Ishikawa (cell line): ENCODE measurements around the gene SMPDL3B.

ENCODE experiments used
- CEBPB ChIP-seq: IDR thresholded peaks from 2 replicates; pipeline ENCODE4 v1.6.1; 2012
- CREB1 ChIP-seq: IDR thresholded peaks from 2 replicates; pipeline ENCODE4 v1.6.1; 2012; ENCODE audit warnings: low read depth
- EGR1 ChIP-seq: IDR thresholded peaks from 2 replicates; pipeline ENCODE4 v1.6.1; 2012
- EP300 ChIP-seq: IDR thresholded peaks from 2 replicates; pipeline ENCODE4 v1.6.1; 2012; ENCODE audit warnings: borderline replicate concordance
- FOXM1 ChIP-seq: IDR thresholded peaks from 2 replicates; pipeline ENCODE4 v1.6.1; 2012; ENCODE audit warnings: low read depth, borderline replicate concordance
- MAX ChIP-seq: IDR thresholded peaks from 2 replicates; pipeline ENCODE4 v1.6.1; 2012
- NFIC ChIP-seq: IDR thresholded peaks from 2 replicates; pipeline ENCODE4 v1.6.1; 2012
- RAD21 ChIP-seq: IDR thresholded peaks from 2 replicates; pipeline ENCODE4 v1.6.1; 2012; ENCODE audit warnings: low read depth
- TAF1 ChIP-seq: IDR thresholded peaks from 2 replicates; pipeline ENCODE4 v1.6.1; 2012; ENCODE audit warnings: low read depth, mild to moderate bottlenecking
- TCF12 ChIP-seq: IDR thresholded peaks from 2 replicates; pipeline ENCODE4 v1.6.1; 2012; ENCODE audit warnings: low read depth
- TEAD4 ChIP-seq: IDR thresholded peaks from 2 replicates; pipeline ENCODE4 v1.6.1; 2012
- YY1 ChIP-seq: IDR thresholded peaks from 2 replicates; pipeline ENCODE4 v1.6.1; 2012; ENCODE audit warnings: low read depth
- ZBTB7A ChIP-seq: IDR thresholded peaks from 2 replicates; pipeline ENCODE4 v1.6.1; 2012; ENCODE audit warnings: low read depth
- TF ChIP-seq, protein P1 (sequence below): IDR thresholded peaks from 2 replicates; pipeline ENCODE4 v1.6.1; 2012; ENCODE audit warnings: low read depth, mild to moderate bottlenecking
- TF ChIP-seq, protein P2 (sequence below): IDR thresholded peaks from 2 replicates; pipeline ENCODE4 v1.6.1; 2012

Gene SMPDL3B

DNA sequence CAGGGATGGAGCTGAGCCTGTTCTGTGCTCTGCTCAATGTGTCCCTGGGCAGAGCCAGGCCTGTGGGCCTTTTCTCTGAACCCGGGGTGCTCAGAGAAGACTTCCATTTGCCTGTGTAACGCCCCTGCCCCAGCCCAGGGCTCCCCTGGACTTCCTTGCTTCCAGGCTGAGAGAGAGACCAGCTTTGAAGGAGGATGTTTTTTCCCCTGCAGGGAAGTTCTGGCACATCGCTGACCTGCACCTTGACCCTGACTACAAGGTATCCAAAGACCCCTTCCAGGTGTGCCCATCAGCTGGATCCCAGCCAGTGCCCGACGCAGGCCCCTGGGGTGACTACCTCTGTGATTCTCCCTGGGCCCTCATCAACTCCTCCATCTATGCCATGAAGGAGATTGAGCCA lies 10.2 kb downstream of the SMPDL3B start:
- TF ChIP-seq TCF12 (no peak), YY1 (no peak), EGR1 (no peak), CEBPB (no peak), RAD21 (no peak), EP300 (no peak), TAF1 (no peak), NFIC (no peak), ZBTB7A (no peak), CREB1 (no peak), FOXM1 (no peak), MAX (no peak), TEAD4 (no peak)
- TF ChIP-seq, protein P1, sequence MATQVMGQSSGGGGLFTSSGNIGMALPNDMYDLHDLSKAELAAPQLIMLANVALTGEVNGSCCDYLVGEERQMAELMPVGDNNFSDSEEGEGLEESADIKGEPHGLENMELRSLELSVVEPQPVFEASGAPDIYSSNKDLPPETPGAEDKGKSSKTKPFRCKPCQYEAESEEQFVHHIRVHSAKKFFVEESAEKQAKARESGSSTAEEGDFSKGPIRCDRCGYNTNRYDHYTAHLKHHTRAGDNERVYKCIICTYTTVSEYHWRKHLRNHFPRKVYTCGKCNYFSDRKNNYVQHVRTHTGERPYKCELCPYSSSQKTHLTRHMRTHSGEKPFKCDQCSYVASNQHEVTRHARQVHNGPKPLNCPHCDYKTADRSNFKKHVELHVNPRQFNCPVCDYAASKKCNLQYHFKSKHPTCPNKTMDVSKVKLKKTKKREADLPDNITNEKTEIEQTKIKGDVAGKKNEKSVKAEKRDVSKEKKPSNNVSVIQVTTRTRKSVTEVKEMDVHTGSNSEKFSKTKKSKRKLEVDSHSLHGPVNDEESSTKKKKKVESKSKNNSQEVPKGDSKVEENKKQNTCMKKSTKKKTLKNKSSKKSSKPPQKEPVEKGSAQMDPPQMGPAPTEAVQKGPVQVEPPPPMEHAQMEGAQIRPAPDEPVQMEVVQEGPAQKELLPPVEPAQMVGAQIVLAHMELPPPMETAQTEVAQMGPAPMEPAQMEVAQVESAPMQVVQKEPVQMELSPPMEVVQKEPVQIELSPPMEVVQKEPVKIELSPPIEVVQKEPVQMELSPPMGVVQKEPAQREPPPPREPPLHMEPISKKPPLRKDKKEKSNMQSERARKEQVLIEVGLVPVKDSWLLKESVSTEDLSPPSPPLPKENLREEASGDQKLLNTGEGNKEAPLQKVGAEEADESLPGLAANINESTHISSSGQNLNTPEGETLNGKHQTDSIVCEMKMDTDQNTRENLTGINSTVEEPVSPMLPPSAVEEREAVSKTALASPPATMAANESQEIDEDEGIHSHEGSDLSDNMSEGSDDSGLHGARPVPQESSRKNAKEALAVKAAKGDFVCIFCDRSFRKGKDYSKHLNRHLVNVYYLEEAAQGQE: no peak
- TF ChIP-seq, protein P2, sequence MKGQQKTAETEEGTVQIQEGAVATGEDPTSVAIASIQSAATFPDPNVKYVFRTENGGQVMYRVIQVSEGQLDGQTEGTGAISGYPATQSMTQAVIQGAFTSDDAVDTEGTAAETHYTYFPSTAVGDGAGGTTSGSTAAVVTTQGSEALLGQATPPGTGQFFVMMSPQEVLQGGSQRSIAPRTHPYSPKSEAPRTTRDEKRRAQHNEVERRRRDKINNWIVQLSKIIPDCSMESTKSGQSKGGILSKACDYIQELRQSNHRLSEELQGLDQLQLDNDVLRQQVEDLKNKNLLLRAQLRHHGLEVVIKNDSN: no peak

GRCh38 chr1:27949027-27949426 lies 14.2 kb downstream of the SMPDL3B start:
- TF ChIP-seq TCF12: no peak
- no peak for TF ChIP-seq EP300
- TF ChIP-seq, protein P1: no peak
- TF ChIP-seq NFIC: no peak
- no peak for TF ChIP-seq CEBPB
- no peak for TF ChIP-seq TEAD4
- TF ChIP-seq MAX: no peak
- no peak for TF ChIP-seq RAD21
- no peak for TF ChIP-seq ZBTB7A
- no peak for TF ChIP-seq TAF1
- TF ChIP-seq FOXM1: no peak
- no peak for TF ChIP-seq CREB1
- TF ChIP-seq, protein P2: no peak

GRCh38 chr1:27951396-27951795 lies 16.6 kb downstream of the SMPDL3B start:
- no peak for TF ChIP-seq FOXM1
- no peak for TF ChIP-seq CEBPB
- TF ChIP-seq, protein P1: no peak
- no peak for TF ChIP-seq NFIC
- no peak for TF ChIP-seq YY1
- TF ChIP-seq TEAD4: no peak

- TF ChIP-seq TAF1 (no peak), CEBPB (no peak), EP300 (no peak), FOXM1 (no peak), RAD21 (no peak), MAX (no peak), EGR1 (no peak), YY1 (no peak), ZBTB7A (no peak), TCF12 (no peak), TEAD4 (no peak), CREB1 (no peak), NFIC (no peak)
- TF ChIP-seq, protein P1: no peak
- TF ChIP-seq, protein P2: no peak
Observed at GRCh38 chr1:27952147-27952546, 17.3 kb downstream of the SMPDL3B start.
